GM12878 (cell line): ENCODE results near the gene KNTC1. TPM values are rescaled to one million over a fixed set of nuclear protein-coding genes. Genes with fewer than 3 reads are reported as not detected.
A peak's percentile ranks its signal among the peaks of the same experiment; 100 is the strongest.

Experiments
- ATAC-seq: fragments of 200-7000 bp; cut with Tn5 transposase; 3 replicates; pipeline ENCODE4 v1.9.1; 2020; ENCODE audit warnings: mild to moderate bottlenecking, moderate library complexity
- BruUV-seq: library from RNA; stranded (reverse); fragments of 400-500 nt; replicated peaks from 2 replicates; lab custom pipeline; 2021; lab: Mats Ljungman, UMichigan
- CTCF ChIA-PET: fragments of 300-600 bp; sonication (Branson Sonifier 250); formaldehyde crosslinking; extraction: SDS; loops from one replicate; lab custom pipeline; 2021; ENCODE audit warnings: inconsistent platforms; lab: Yijun Ruan, JAX
- POLR2A ChIA-PET: fragments of 350-600 bp; formaldehyde crosslinking; extraction: SDS; loops from one replicate; lab custom pipeline; 2021; ENCODE audit warnings: inconsistent platforms; lab: Charles Lee
- RAD21 ChIA-PET: fragments of 300-600 bp; sonication (Branson Sonifier 250); formaldehyde crosslinking; loops from one replicate; lab custom pipeline; 2023; ENCODE audit warnings: antibody characterized with exemption; ENCODE audit not compliant: unreplicated experiment; lab: Charles Lee
- SMC1A ChIA-PET: fragments of 300-600 bp; sonication (Branson Sonifier 250); formaldehyde crosslinking; loops from one replicate; lab custom pipeline; 2023; ENCODE audit not compliant: unreplicated experiment, uncharacterized antibody; lab: Charles Lee
- DNase-seq: peaks from one replicate; pipeline ENCODE4 v3.0.0-alpha.2; 2011; ENCODE audit warnings: low read depth, low spot score
- FAIRE-seq: peaks from 3 replicates; lab custom pipeline; 2011; peaks lifted over from hg19 to GRCh38; lab: Jason Lieb, UNC
- H2AFZ ChIP-seq: 2 replicates; pipeline ENCODE4 v1.6.0; 2011; ENCODE audit warnings: low read depth, low read length, control low read depth; ENCODE audit not compliant: control insufficient read depth
- H3K27ac ChIP-seq: 2 replicates; pipeline ENCODE4 v1.5.1; 2011; ENCODE audit warnings: control low read depth; ENCODE audit not compliant: control insufficient read depth, insufficient read depth
- H3K27me3 ChIP-seq, 2 experiments: replicated peaks in 1 of 2; 2 replicates each; pipeline versions ENCODE4 v1.6.0 to v1.6.1; 2011; ENCODE audit warnings: low read length in 1 of 2; ENCODE audit not compliant: control insufficient read depth in 2 of 2, insufficient read depth in 2 of 2
- H3K36me3 ChIP-seq, 2 experiments: 2 replicates each; pipeline ENCODE4 v1.5.1; 2011; ENCODE audit warnings: low read length in 1 of 2; ENCODE audit not compliant: control insufficient read depth in 2 of 2, insufficient read depth in 2 of 2
- H3K4me1 ChIP-seq: 2 replicates; pipeline ENCODE4 v1.6.1; 2011; ENCODE audit warnings: mild to moderate bottlenecking, low read length, moderate library complexity, mixed read lengths; ENCODE audit not compliant: control insufficient read depth, insufficient read depth
- H3K4me2 ChIP-seq: 2 replicates; pipeline ENCODE4 v1.6.0; 2011; ENCODE audit warnings: control low read depth; ENCODE audit not compliant: control insufficient read depth, insufficient read depth
- H3K4me3 ChIP-seq: fragments of 200-600 bp; sonication (generic); 2 replicates; pipeline ENCODE4 v1.5.1; 2016
- H3K79me2 ChIP-seq: 2 replicates; pipeline ENCODE4 v1.6.0; 2011; ENCODE audit warnings: low read length; ENCODE audit not compliant: control insufficient read depth, insufficient read depth
- H3K9ac ChIP-seq: 2 replicates; pipeline ENCODE4 v1.8.0; 2011; ENCODE audit warnings: low read length, control low read depth, mixed read lengths; ENCODE audit not compliant: control insufficient read depth, insufficient read depth
- H3K9me3 ChIP-seq: replicated peaks from 3 replicates; pipeline ENCODE4 v1.5.1; 2011; ENCODE audit warnings: mild to moderate bottlenecking, low read length; ENCODE audit not compliant: control insufficient read depth, insufficient read depth
- H4K20me1 ChIP-seq: 2 replicates; pipeline ENCODE4 v1.6.0; 2011; ENCODE audit not compliant: control insufficient read depth, insufficient read depth
- BCL3 ChIP-seq: IDR thresholded peaks from 2 replicates; pipeline ENCODE4 v1.6.1; 2011; ENCODE audit warnings: borderline replicate concordance, low read depth, mild to moderate bottlenecking, moderate library complexity, low read length; ENCODE audit not compliant: insufficient read depth, poor library complexity, severe bottlenecking
- IKZF2 ChIP-seq, 2 experiments: fragments of 450-650 bp; IDR thresholded peaks; 2 replicates each; pipeline ENCODE4 v1.6.1; 2017; ENCODE audit warnings: mild to moderate bottlenecking in 2 of 2, moderate library complexity in 2 of 2
- NBN ChIP-seq: fragments of 450-650 bp; IDR thresholded peaks from 2 replicates; pipeline ENCODE4 v1.6.1; 2016
- RAD51 ChIP-seq: fragments of 450-650 bp; IDR thresholded peaks from 2 replicates; pipeline ENCODE4 v1.6.1; 2016; ENCODE audit warnings: moderate library complexity, mild to moderate bottlenecking, inconsistent platforms
- RB1 ChIP-seq: fragments of 450-650 bp; formaldehyde crosslinking; IDR thresholded peaks from 2 replicates; pipeline ENCODE4 v1.6.1; 2017; ENCODE audit warnings: mild to moderate bottlenecking, borderline replicate concordance
- SREBF1 ChIP-seq: IDR thresholded peaks from 2 replicates; pipeline ENCODE4 v1.6.1; 2012; ENCODE audit warnings: mild to moderate bottlenecking, low read length
- YY1 ChIP-seq: IDR thresholded peaks from 2 replicates; pipeline ENCODE4 v1.6.1; 2011; ENCODE audit warnings: low read depth, mild to moderate bottlenecking, low read length
- ZBED1 ChIP-seq: IDR thresholded peaks from 2 replicates; pipeline ENCODE4 v1.6.1; 2016; ENCODE audit warnings: borderline replicate concordance
- WGBS: methylation state at CpG from one replicate; pipeline ENCODE4 v1.1.6; 2016; ENCODE audit warnings: low lambda C conversion rate; ENCODE audit not compliant: insufficient replicate concordance, insufficient coverage; ENCODE audit errors: missing lambda C conversion rate; 5-methylcytosine and 5-hydroxymethylcytosine counted together
- in situ Hi-C: fragments of 300-500 bp; cut with MboI; formaldehyde crosslinking; loops from 9 replicates; pipeline ENCODE4 v1.14.3; 2018; ENCODE audit warnings: mixed read lengths
- intact Hi-C: fragments of 100-400 bp; cut with micrococcal nuclease; formaldehyde crosslinking; loops from one replicate; pipeline ENCODE4 v1.14.2; 2022; ENCODE audit not compliant: unreplicated experiment
- polyA plus RNA-seq, 11 experiments: library from polyadenylated mRNA; depleted of rRNA in 4 of 11; unstranded in 6 of 11; stranded (reverse) in 5 of 11; fragments of >200 nt; fragmentation: Nextera tagmentation in 4 of 11; fragmentation: Illumina TruSeq in 1 of 11; extraction: Ambion mirVana in 4 of 11; extraction: Trizol in 1 of 11; gene quantifications; 1 replicate in 1 of 11; 2 replicates in 10 of 11; pipeline versions ENCODE4 v1.2.1 to v1.2.3, GENCODE V29; 2011 to 2016; ENCODE audit warnings: inconsistent platforms in 2 of 11, missing spikeins in 2 of 11, low read depth in 1 of 11
- total RNA-seq, 4 experiments: library from RNA; depleted of rRNA in 3 of 4; stranded (reverse); fragments of >200 nt in 3 of 4; fragmentation: Illumina TruSeq in 1 of 4; extraction: Trizol in 1 of 4; gene quantifications; 2 replicates each; pipeline versions ENCODE4 v1.2.1 to v1.2.3, GENCODE V29; 2013 to 2021

The KNTC1 gene
- total and polyA plus RNA-seq, 10 of the 15 experiments (the other 5 are each of a cell fraction or from before 2014, with no cell fraction given), result 37.2 to 118 (median 76.3) TPM

GRCh38 chr12:122659579-122659978 lies 132.5 kb downstream of the KNTC1 start:
- H3K4me1 ChIP-seq, result peaks cover 4% of the 10 kb centered on the region; the same call in 1 of the 2 replicates
- 99% methylated on average over 6 of the region's 6 CpGs for WGBS
- RAD21 ChIA-PET, result interaction anchor here (1.4 kb wide), 1 partner anchor 93 kb away, joined by 3 read pairs; no protein-coding TSS in a partner anchor
- no peaks in the 10 kb centered on the region for H3K27me3 ChIP-seq
- no peaks in the 10 kb centered on the region for H3K36me3 ChIP-seq
- SMC1A ChIA-PET, result interaction anchor here (1.0 kb wide), 1 partner anchor 11 kb away, joined by 3 read pairs; no protein-coding TSS in a partner anchor
- FAIRE-seq (no peak), ATAC-seq (0 out of 3 replicates have a peak, but pooled peaks have one; percentile 18), DNase-seq (no peak)
- in situ Hi-C loops (no loop called here), intact Hi-C loops (no loop called here)
- H3K27ac ChIP-seq, result no peak overlapping the region
- POLR2A ChIA-PET, result no interaction called here
- H3K4me3 ChIP-seq, result no peak overlapping the region
- BruUV-seq, result no TSS peak
- H3K79me2 ChIP-seq, result no peaks in the 10 kb centered on the region
- TF ChIP-seq BCL3 (no peak), RAD51 (0 out of 2 replicates have a peak, but pooled peaks have one; percentile 31)
- no peaks in the 10 kb centered on the region for H3K9me3 ChIP-seq
- peak overlapping the region; percentile 1; the same call in 1 of the 2 replicates for H2AFZ ChIP-seq
- no peaks in the 10 kb centered on the region for H4K20me1 ChIP-seq
- H3K9ac ChIP-seq, result no peak overlapping the region
- H3K4me2 ChIP-seq, result no peak overlapping the region
- CTCF ChIA-PET, result interaction anchor here (1.7 kb wide), 1 partner anchor 117 kb away, joined by 4 read pairs; no protein-coding TSS in a partner anchor

GRCh38 chr12:122661246-122661645 lies 134.2 kb downstream of the KNTC1 start:
- DNase-seq (no peak), ATAC-seq (no peak), FAIRE-seq (no peak)
- ChIA-PET SMC1A (no interaction called here), CTCF (no interaction called here), POLR2A (no interaction called here), RAD21 (no interaction called here)
- H3K27me3 ChIP-seq, result no peaks in the 10 kb centered on the region
- no peak overlapping the region for H3K4me2 ChIP-seq
- in situ Hi-C loops, result no loop called here
- H3K4me3 ChIP-seq, result no peak overlapping the region
- intact Hi-C loops, result no loop called here
- TF ChIP-seq NBN, result no peak
- no peak for TF ChIP-seq SREBF1
- no peak for TF ChIP-seq RB1
- TF ChIP-seq IKZF2 (IDR thresholded peaks at IDR 0.05), result no peak
- no peak for TF ChIP-seq ZBED1
- no peak for TF ChIP-seq YY1
- 90% methylated on average over 16 of the region's 16 CpGs for WGBS
- peaks cover 4% of the 10 kb centered on the region; the same call in 1 of the 2 replicates for H3K4me1 ChIP-seq
- H2AFZ ChIP-seq, result no peak overlapping the region
- H3K9ac ChIP-seq, result no peak overlapping the region
- H3K9me3 ChIP-seq, result no peaks in the 10 kb centered on the region
- no peaks in the 10 kb centered on the region for H3K79me2 ChIP-seq
- H3K36me3 ChIP-seq, result no peaks in the 10 kb centered on the region
- no TSS peak for BruUV-seq
- no peak overlapping the region for H3K27ac ChIP-seq
- H4K20me1 ChIP-seq, result no peaks in the 10 kb centered on the region
